ENCODE data around the gene KIF6.

- no peak for TF ChIP-seq CTCF (IDR thresholded peaks at IDR 0.05; ENCODE audit: low read length)
- TF ChIP-seq EZH2 (IDR thresholded peaks at IDR 0.05; ENCODE audit: borderline replicate concordance, low read length), result no peak
These were observed 338.7 kb downstream of the KIF6 start for GRCh38 chr6:39386487-39386886.

All from OCI-LY1 (cell line).